PC-9 (cell line): ENCODE measurements around the gene BAG1. TPM values are rescaled to one million over a fixed set of nuclear protein-coding genes. Genes with fewer than 3 reads are reported as not detected.

Experiments used
- BruUV-seq: library from RNA; stranded (reverse); fragments of 400-500 nt; replicated peaks from 2 replicates; lab custom pipeline; 2021; lab: Mats Ljungman, UMichigan
- CTCF ChIA-PET: fragments of 300-600 bp; sonication (Branson Sonifier 250); formaldehyde crosslinking; loops from one replicate; lab custom pipeline; 2022; ENCODE audit warnings: antibody characterized with exemption; lab: Charles Lee
- POLR2A ChIA-PET: fragments of 300-600 bp; sonication (Branson Sonifier 250); formaldehyde crosslinking; loops from one replicate; lab custom pipeline; 2022; ENCODE audit warnings: antibody characterized with exemption; ENCODE audit not compliant: unreplicated experiment; lab: Charles Lee
- DNase-seq, 2 experiments: peaks; one replicate each; pipeline versions ENCODE4 v3.0.0 to v3.0.0-alpha.2; 2015 to 2022; ENCODE audit warnings: mixed read lengths in 1 of 2
- H2AFZ ChIP-seq: fragments of 200-600 bp; sonication (generic); 2 replicates; pipeline ENCODE4 v1.8.1; 2017; ENCODE audit warnings: antibody characterized with exemption
- H3F3A ChIP-seq: fragments of 200-600 bp; sonication (generic); 2 replicates; pipeline ENCODE4 v1.8.1; 2017; ENCODE audit warnings: antibody characterized with exemption, mild to moderate bottlenecking, low read depth; ENCODE audit not compliant: insufficient read depth
- H3K27ac ChIP-seq: fragments of 200-600 bp; sonication (generic); 2 replicates; pipeline ENCODE4 v1.6.1; 2016; ENCODE audit warnings: mixed run types
- H3K27me3 ChIP-seq: fragments of 200-600 bp; sonication (generic); 2 replicates; pipeline ENCODE4 v1.6.1; 2016; ENCODE audit warnings: low read depth, mixed run types; ENCODE audit not compliant: insufficient read depth
- H3K36me3 ChIP-seq: fragments of 200-600 bp; sonication (generic); 2 replicates; pipeline ENCODE4 v1.6.1; 2016; ENCODE audit warnings: low read depth, mixed run types
- H3K4me1 ChIP-seq: fragments of 200-600 bp; sonication (generic); replicated peaks from 2 replicates; pipeline ENCODE4 v1.6.1; 2016; ENCODE audit warnings: mixed run types; ENCODE audit not compliant: insufficient read depth
- H3K4me2 ChIP-seq: fragments of 200-600 bp; sonication (generic); 2 replicates; pipeline ENCODE4 v1.6.1; 2017; ENCODE audit warnings: mixed run types
- H3K4me3 ChIP-seq: fragments of 200-600 bp; sonication (generic); 2 replicates; pipeline ENCODE4 v1.6.1; 2016; ENCODE audit warnings: mixed run types
- H3K79me2 ChIP-seq: fragments of 200-600 bp; sonication (generic); 2 replicates; pipeline ENCODE4 v1.6.1; 2017; ENCODE audit warnings: low read depth, mixed run types
- H3K9me2 ChIP-seq: fragments of 200-600 bp; sonication (generic); 2 replicates; pipeline ENCODE4 v1.8.1; 2017; ENCODE audit warnings: mild to moderate bottlenecking; ENCODE audit not compliant: insufficient read depth
- H3K9me3 ChIP-seq: fragments of 200-600 bp; sonication (generic); 2 replicates; pipeline ENCODE4 v1.8.1; 2016; ENCODE audit warnings: low read depth; ENCODE audit not compliant: insufficient read depth
- H4K20me1 ChIP-seq: fragments of 200-600 bp; sonication (generic); 2 replicates; pipeline ENCODE4 v1.8.1; 2017; ENCODE audit not compliant: insufficient read depth
- CTCF ChIP-seq: fragments of 200-600 bp; sonication (generic); conservative IDR thresholded peaks from 2 replicates; pipeline ENCODE4 v1.6.1; 2017; ENCODE audit warnings: mixed run types, antibody characterized with exemption, mild to moderate bottlenecking, moderate library complexity
- EZH2 ChIP-seq: fragments of 200-600 bp; sonication (generic); IDR thresholded peaks from 2 replicates; pipeline ENCODE4 v1.8.0; 2017; ENCODE audit warnings: antibody characterized with exemption, low read depth
- intact Hi-C: fragments of 100-400 bp; cut with micrococcal nuclease; formaldehyde crosslinking; loops from one replicate; pipeline ENCODE4 v1.10.0; 2022; ENCODE audit not compliant: unreplicated experiment
- total RNA-seq: library from RNA; stranded (reverse); gene quantifications from 2 replicates; pipeline ENCODE4 v1.2.3, GENCODE V29; 2021

BAG1 gene
- total RNA-seq, 1 experiment from 2014 or later = 21.9 TPM

GRCh38 chr9:33230756-33231622, 33.5 kb downstream of the BAG1 start:
- Histone ChIP-seq H3K4me1 (peaks cover 67% of the 10 kb centered on the region), H3K36me3 (no peaks in the 10 kb centered on the region)
- peak; percentile 70 to 86 for DNase-seq

GRCh38 chr9:33229359-33230114, 35.0 kb downstream of the BAG1 start:
- no peaks in the 10 kb centered on the region for H3K9me2 ChIP-seq
- no peaks in the 10 kb centered on the region for H4K20me1 ChIP-seq
- peaks cover 66% of the 10 kb centered on the region for H3K4me1 ChIP-seq
- H3K9me3 ChIP-seq = no peaks in the 10 kb centered on the region
- no peak overlapping the region for H2AFZ ChIP-seq
- H3K4me3 ChIP-seq = no peak overlapping the region
- peak; percentile 78 for TF ChIP-seq CTCF
- no peak for TF ChIP-seq EZH2
- peak; percentile 90 for DNase-seq
- H3F3A ChIP-seq = peaks cover 30% of the 10 kb centered on the region; the same call in 1 of the 2 replicates
- H3K4me2 ChIP-seq = peak overlapping the region; percentile 64
- no peaks in the 10 kb centered on the region for H3K79me2 ChIP-seq
- intact Hi-C loops = loop anchor here (1.0 to 10.0 kb wide), 10 partner anchors 35 to 647 kb away; partner anchors contain the start of genes APTX, BAG1, NFX1 and UBE2R2
- H3K27ac ChIP-seq = peak overlapping the region; percentile 26; the same call in 1 of the 2 replicates
- H3K27me3 ChIP-seq = no peaks in the 10 kb centered on the region
- H3K36me3 ChIP-seq = no peaks in the 10 kb centered on the region
- ChIA-PET POLR2A (no interaction called here), CTCF (no interaction called here)
- BruUV-seq = no TSS peak

More at GRCh38 chr9:33230756-33231622, 33.5 kb downstream of the BAG1 start:
- no peaks in the 10 kb centered on the region for H3K9me3 ChIP-seq
- H3K27ac ChIP-seq = peak overlapping the region; percentile 62
- peak overlapping the region; percentile 64 for H3K4me2 ChIP-seq
- TF ChIP-seq EZH2 = no peak
- no peak for TF ChIP-seq CTCF
- intact Hi-C loops = loop anchor here (2.0 to 10.0 kb wide), 3 partner anchors 160 to 584 kb away; partner anchors contain the start of gene UBE2R2
- no peaks in the 10 kb centered on the region for H4K20me1 ChIP-seq
- H3K27me3 ChIP-seq = no peaks in the 10 kb centered on the region
- POLR2A ChIA-PET = interaction anchor here (0.5 to 0.6 kb wide), 3 partner anchors 34 to 243 kb away, joined by 4 to 7 read pairs (median 4); partner anchors contain the start of genes BAG1, CHMP5 and NOL6
- H2AFZ ChIP-seq = no peak overlapping the region
- no peaks in the 10 kb centered on the region for H3K79me2 ChIP-seq
- CTCF ChIA-PET = interaction anchor here (0.6 kb wide), 2 partner anchors 160 to 212 kb away, joined by 3 read pairs; no protein-coding TSS in a partner anchor
- no peaks in the 10 kb centered on the region for H3K9me2 ChIP-seq
- no TSS peak for BruUV-seq
- no peak overlapping the region for H3K4me3 ChIP-seq
- H3F3A ChIP-seq = peaks cover 33% of the 10 kb centered on the region; the same call in 1 of the 2 replicates

- Histone ChIP-seq H3K36me3 (no peaks in the 10 kb centered on the region), H3K27me3 (no peaks in the 10 kb centered on the region), H2AFZ (no peak overlapping the region), H3K4me1 (peaks cover 56% of the 10 kb centered on the region), H3K9me3 (no peaks in the 10 kb centered on the region), H3K79me2 (no peaks in the 10 kb centered on the region), H3F3A (peaks cover 26% of the 10 kb centered on the region; the same call in 1 of the 2 replicates), H3K27ac (no peak overlapping the region), H3K9me2 (no peaks in the 10 kb centered on the region), H3K4me3 (no peak overlapping the region), H3K4me2 (peak overlapping the region; percentile 64; the same call in 1 of the 2 replicates), H4K20me1 (no peaks in the 10 kb centered on the region)
- DNase-seq = no peak
- intact Hi-C loops = loop anchor here (1.0 to 10.0 kb wide), 7 partner anchors 36 to 646 kb away; partner anchors contain the start of genes APTX, BAG1 and NFX1
- POLR2A ChIA-PET = no interaction called here
- CTCF ChIA-PET = no interaction called here
- no peak for TF ChIP-seq EZH2
- TF ChIP-seq CTCF = no peak
- BruUV-seq = no TSS peak
Measured at GRCh38 chr9:33228606-33229005, 35.9 kb downstream of the BAG1 start.
